Mucosa of rectum (tissue), 2 donors: ENCODE results near the gene DCDC2C.

Source experiments
- H3K27ac ChIP-seq, 2 donors: one replicate each; pipeline ENCODE4 v1.7.0; 2013; ENCODE audit warnings: inconsistent platforms in 2 of 2, low read depth in 2 of 2, low read length in 2 of 2
- H3K27me3 ChIP-seq, 2 donors: one replicate each; pipeline ENCODE4 v1.7.0; 2013; ENCODE audit warnings: low read length in 2 of 2; ENCODE audit not compliant: control insufficient read depth in 2 of 2, insufficient read depth in 2 of 2
- H3K36me3 ChIP-seq, 2 donors: one replicate each; pipeline ENCODE4 v1.7.0; 2013; ENCODE audit warnings: low read length in 2 of 2; ENCODE audit not compliant: control insufficient read depth in 2 of 2, insufficient read depth in 2 of 2
- H3K4me1 ChIP-seq, 2 donors: one replicate each; pipeline ENCODE4 v1.7.0; 2013; ENCODE audit warnings: low read length in 2 of 2, mild to moderate bottlenecking in 1 of 2; ENCODE audit not compliant: control insufficient read depth in 2 of 2, insufficient read depth in 2 of 2
- H3K4me3 ChIP-seq, 2 donors: one replicate each; pipeline ENCODE4 v1.7.0; 2013; ENCODE audit warnings: low read length in 2 of 2
- H3K9ac ChIP-seq, 2 donors: one replicate each; pipeline ENCODE4 v1.7.0; 2013; ENCODE audit warnings: low read length in 2 of 2, low read depth in 1 of 2, mild to moderate bottlenecking in 1 of 2
- H3K9me3 ChIP-seq, 2 donors: one replicate each; pipeline ENCODE4 v1.7.0; 2013; ENCODE audit warnings: low read length in 2 of 2; ENCODE audit not compliant: control insufficient read depth in 2 of 2
- donor health status: healthy.
- donor health status: Normal muscosa, but diverticular disease.

DCDC2C gene

DNA sequence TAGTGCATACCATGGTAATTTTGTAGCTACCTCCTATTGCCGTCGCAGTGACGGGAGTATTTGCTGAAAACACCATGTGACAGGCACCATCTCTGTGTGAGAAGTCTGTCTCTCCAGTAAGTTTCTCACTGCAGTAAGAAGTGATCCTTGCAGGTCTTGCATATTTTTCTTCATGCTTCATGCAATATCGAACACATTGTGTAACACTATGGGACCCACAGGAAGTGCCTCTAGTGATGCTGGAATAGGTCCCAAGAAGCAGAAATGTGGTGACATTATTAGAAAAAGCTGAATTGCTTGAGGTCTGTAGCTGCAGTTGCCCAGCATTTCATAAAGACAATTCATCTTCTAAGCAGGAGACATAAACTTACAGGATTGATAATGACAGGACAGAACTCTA lies 167.6 kb downstream of the DCDC2C start:
- Histone ChIP-seq H3K27ac (no peak overlapping the region), H3K9ac (no peak overlapping the region), H3K36me3 (no peaks in the 10 kb centered on the region), H3K9me3 (no peaks in the 10 kb centered on the region), H3K27me3 (no peaks in the 10 kb centered on the region), H3K4me1 (no peaks in the 10 kb centered on the region), H3K4me3 (no peak overlapping the region)

DNA sequence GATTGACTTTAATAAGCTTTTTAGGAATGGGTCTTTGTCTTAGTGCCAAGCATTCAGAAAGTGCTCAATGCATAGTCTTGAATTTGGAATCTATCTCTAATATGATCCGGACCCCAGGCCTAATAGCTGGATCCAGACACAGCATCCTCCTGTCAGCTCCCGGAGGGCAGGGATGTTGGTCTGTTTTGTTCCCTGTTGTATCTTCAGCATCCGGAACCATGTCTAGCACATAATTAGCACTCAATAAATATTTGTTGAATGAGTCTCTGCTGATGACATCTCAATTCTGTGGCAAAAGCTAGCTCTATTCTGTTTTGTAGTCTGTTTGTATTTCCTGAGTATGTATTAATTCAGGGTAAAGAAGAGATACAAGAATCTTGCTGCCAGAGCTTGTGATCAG lies 169.1 kb downstream of the DCDC2C start:
- Histone ChIP-seq H3K9me3 (peaks cover 0 to 3% of the 10 kb centered on the region in 2 donors), H3K4me1 (no peaks in the 10 kb centered on the region), H3K27ac (no peak overlapping the region), H3K36me3 (no peaks in the 10 kb centered on the region), H3K9ac (no peak overlapping the region), H3K4me3 (no peak overlapping the region), H3K27me3 (no peaks in the 10 kb centered on the region)

DNA sequence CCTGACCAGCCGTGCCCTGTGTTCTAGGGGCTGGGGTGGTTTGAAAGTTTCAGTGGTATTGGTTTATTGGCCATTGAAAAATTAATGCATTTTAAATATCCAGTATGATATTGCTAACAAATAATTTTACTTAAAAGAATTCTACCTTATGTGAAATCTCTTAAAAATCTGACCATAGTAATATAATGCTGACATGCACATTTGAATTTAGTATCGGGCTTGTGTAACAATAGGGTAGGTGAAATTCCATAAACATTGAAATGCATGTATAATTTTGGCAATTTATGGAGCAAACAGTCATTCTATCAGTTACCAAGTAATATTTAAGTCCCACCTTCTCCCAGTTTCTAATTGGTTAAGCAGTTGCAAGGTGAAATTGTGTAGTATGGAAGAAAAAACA lies 170.5 kb downstream of the DCDC2C start:
- peaks cover 0 to 3% of the 10 kb centered on the region in 2 donors for H3K9me3 ChIP-seq
- no peaks in the 10 kb centered on the region for H3K36me3 ChIP-seq
- H3K27ac ChIP-seq: no peak overlapping the region
- H3K9ac ChIP-seq: no peak overlapping the region
- no peaks in the 10 kb centered on the region for H3K27me3 ChIP-seq
- no peak overlapping the region for H3K4me3 ChIP-seq
- H3K4me1 ChIP-seq: no peaks in the 10 kb centered on the region

- Histone ChIP-seq H3K36me3 (no peaks in the 10 kb centered on the region), H3K9me3 (peaks cover 0 to 3% of the 10 kb centered on the region in 2 donors), H3K4me3 (no peak overlapping the region), H3K9ac (no peak overlapping the region), H3K27ac (no peak overlapping the region), H3K4me1 (no peaks in the 10 kb centered on the region), H3K27me3 (no peaks in the 10 kb centered on the region)
These were observed 172.8 kb downstream of the DCDC2C start for GRCh38 chr2:3876221-3876620.

DNA sequence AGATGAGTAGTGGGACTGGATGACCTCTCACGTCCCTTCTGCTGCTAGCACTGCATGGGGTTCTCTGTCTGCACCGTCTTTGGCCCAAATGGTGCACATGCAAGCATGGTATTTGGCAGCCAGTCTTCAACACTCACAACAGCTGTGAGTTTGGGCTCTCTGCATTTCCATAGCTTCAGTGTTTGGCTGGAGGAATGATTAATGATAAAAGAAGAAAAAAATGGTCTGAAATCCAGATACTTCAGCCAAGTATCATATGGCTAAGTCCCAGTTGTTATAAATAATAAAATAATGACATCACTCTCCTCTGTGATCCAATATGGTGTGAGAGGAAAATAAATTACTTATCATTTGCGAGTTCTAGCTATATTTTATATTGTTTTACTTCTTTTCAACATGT lies 173.3 kb downstream of the DCDC2C start:
- Histone ChIP-seq H3K36me3 (no peaks in the 10 kb centered on the region), H3K4me3 (no peak overlapping the region), H3K27ac (no peak overlapping the region), H3K27me3 (no peaks in the 10 kb centered on the region), H3K9me3 (peaks cover 0 to 3% of the 10 kb centered on the region in 2 donors), H3K9ac (no peak overlapping the region), H3K4me1 (no peaks in the 10 kb centered on the region)

GRCh38 chr2:3885629-3886628 lies 182.6 kb downstream of the DCDC2C start:
- no peaks in the 10 kb centered on the region for H3K27me3 ChIP-seq
- no peaks in the 10 kb centered on the region for H3K36me3 ChIP-seq
- H3K9me3 ChIP-seq: no peaks in the 10 kb centered on the region
- no peak overlapping the region for H3K4me3 ChIP-seq
- H3K9ac ChIP-seq: no peak overlapping the region
- no peak overlapping the region for H3K27ac ChIP-seq
- H3K4me1 ChIP-seq: no peaks in the 10 kb centered on the region

DNA sequence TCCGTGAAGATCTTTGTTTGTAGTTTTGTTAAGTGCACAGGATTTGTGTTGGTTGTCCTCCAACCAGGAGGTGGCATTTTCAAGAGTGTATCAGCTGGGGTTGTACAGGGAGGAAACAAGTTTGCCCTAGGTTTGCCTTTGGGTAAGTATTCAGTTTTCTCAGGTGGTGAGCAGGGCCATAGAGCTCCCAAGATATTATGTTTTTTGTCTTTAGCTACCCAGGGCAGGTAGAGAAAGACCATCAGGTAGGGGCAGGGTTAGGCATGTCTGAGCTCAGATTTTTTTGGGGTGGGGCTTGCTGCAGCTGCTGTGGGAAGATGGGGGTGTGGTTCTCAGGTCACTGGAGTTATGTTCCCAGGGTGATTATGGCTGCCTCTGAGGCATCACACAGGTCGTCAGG lies 191.6 kb downstream of the DCDC2C start:
- Histone ChIP-seq H3K9ac (no peak overlapping the region), H3K27me3 (no peaks in the 10 kb centered on the region), H3K9me3 (no peaks in the 10 kb centered on the region), H3K36me3 (no peaks in the 10 kb centered on the region), H3K4me1 (no peaks in the 10 kb centered on the region), H3K4me3 (no peak overlapping the region), H3K27ac (no peak overlapping the region)
